Panc1 (cell line): ENCODE results near the gene RB1.

ENCODE experiments used
- REST ChIP-seq, 2 experiments: IDR thresholded peaks; 2 replicates each; pipeline ENCODE4 v1.6.1; 2011 to 2012; ENCODE audit warnings: low read depth in 2 of 2, control low read depth in 1 of 2, low read length in 1 of 2, mild to moderate bottlenecking in 1 of 2, moderate library complexity in 1 of 2; ENCODE audit not compliant: insufficient read depth in 1 of 2
- TF ChIP-seq, protein P1 (sequence below): fragments of 450-650 bp; IDR thresholded peaks from 2 replicates; pipeline ENCODE4 v1.5.1; 2017; ENCODE audit warnings: mild to moderate bottlenecking

- TF ChIP-seq, protein P1, sequence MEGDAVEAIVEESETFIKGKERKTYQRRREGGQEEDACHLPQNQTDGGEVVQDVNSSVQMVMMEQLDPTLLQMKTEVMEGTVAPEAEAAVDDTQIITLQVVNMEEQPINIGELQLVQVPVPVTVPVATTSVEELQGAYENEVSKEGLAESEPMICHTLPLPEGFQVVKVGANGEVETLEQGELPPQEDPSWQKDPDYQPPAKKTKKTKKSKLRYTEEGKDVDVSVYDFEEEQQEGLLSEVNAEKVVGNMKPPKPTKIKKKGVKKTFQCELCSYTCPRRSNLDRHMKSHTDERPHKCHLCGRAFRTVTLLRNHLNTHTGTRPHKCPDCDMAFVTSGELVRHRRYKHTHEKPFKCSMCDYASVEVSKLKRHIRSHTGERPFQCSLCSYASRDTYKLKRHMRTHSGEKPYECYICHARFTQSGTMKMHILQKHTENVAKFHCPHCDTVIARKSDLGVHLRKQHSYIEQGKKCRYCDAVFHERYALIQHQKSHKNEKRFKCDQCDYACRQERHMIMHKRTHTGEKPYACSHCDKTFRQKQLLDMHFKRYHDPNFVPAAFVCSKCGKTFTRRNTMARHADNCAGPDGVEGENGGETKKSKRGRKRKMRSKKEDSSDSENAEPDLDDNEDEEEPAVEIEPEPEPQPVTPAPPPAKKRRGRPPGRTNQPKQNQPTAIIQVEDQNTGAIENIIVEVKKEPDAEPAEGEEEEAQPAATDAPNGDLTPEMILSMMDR = no peak
- TF ChIP-seq REST (IDR thresholded peaks at IDR 0.05; ENCODE audit: insufficient read depth in 1 of 2, low read depth in 2 of 2, low read length in 1 of 2) = no peak
These were observed 133.8 kb downstream of the RB1 start for GRCh38 chr13:48437371-48437770.
